ENCODE results near the gene LDLRAD3.

LDLRAD3 gene

GRCh38 chr11:36150986-36151385, 207.1 kb downstream of the LDLRAD3 start:
- TF ChIP-seq POLR2A (IDR thresholded peaks at IDR 0.05; ENCODE audit: low read length): no peak
- no peak for TF ChIP-seq GATA1 (IDR thresholded peaks at IDR 0.05; ENCODE audit: low read depth, low read length)
- DNase-seq: no peak

- TF ChIP-seq GATA1 (IDR thresholded peaks at IDR 0.05; ENCODE audit: low read depth, low read length): no peak
- no peak for TF ChIP-seq POLR2A (IDR thresholded peaks at IDR 0.05; ENCODE audit: low read length)
- no peak for DNase-seq
Observed at GRCh38 chr11:36151933-36152580, 208.2 kb downstream of the LDLRAD3 start.

- TF ChIP-seq POLR2A (IDR thresholded peaks at IDR 0.05; ENCODE audit: low read length): no peak
- no peak for TF ChIP-seq GATA1 (IDR thresholded peaks at IDR 0.05; ENCODE audit: low read depth, low read length)
Observed at GRCh38 chr11:36153551-36153950, 209.7 kb downstream of the LDLRAD3 start.

DNA sequence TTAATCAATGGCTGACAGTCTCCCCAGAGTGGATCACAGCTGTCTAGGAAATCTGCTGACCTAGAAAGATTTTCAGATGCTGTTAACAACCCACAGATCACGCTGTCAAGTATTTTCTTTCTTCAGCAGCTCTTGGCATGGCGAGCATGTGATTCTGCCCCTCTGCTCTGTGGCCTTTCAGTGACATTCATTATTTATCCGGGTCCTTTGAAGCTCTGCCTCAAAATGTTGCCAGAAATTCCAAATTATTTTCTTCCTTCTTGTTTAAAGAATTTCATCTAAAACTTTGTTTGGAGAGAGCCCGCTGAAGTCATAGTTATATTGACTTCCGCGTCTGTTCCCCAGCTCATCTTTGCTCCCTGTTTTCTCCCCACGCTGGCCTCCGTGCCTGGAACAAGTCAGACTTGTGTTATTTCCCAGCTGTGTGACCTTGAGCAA, 211.3 kb downstream of the LDLRAD3 start:
- no peak for DNase-seq
- TF ChIP-seq POLR2A (IDR thresholded peaks at IDR 0.05; ENCODE audit: low read length) (no peak), GATA1 (IDR thresholded peaks at IDR 0.05; ENCODE audit: low read depth, low read length) (no peak)

More at GRCh38 chr11:36153551-36153950, 209.7 kb downstream of the LDLRAD3 start:
- DNase-seq: no peak

- no peak for DNase-seq
- TF ChIP-seq POLR2A (IDR thresholded peaks at IDR 0.05; ENCODE audit: low read length): no peak
- no peak for TF ChIP-seq GATA1 (IDR thresholded peaks at IDR 0.05; ENCODE audit: low read depth, low read length)
Observed at GRCh38 chr11:36155770-36156160, 211.9 kb downstream of the LDLRAD3 start.

DNA sequence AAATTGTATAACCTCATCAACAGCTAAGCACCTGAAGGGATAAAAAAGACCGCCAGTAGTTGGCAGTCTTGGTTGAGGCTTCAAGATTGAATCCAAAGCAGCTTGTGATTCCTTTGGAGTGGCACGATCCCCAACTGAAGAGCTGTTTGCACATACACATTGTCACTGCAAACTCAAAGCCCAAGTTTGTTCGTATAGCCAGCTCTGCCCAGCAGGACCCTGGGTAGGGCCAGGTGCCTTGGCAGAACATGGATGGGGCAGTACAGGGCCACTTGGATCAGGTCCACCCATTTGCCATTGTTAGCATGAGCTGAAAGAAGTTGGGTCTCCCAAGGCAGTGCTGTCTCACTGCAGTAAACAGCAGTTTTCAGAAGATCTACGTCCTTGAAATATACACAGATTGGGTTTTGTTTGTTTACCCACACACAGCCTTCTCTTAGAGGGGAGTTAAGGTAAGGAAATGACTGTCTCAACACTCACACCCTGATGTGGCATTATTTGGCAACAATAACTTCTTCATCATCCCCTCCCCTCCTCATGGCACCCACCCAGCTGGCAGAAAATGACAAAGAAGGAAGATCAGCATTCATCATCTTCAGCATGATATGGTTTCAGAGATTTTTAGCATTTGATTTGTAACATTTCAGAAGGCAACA, 212.4 kb downstream of the LDLRAD3 start:
- no peak for DNase-seq
- no peak for TF ChIP-seq GATA1 (IDR thresholded peaks at IDR 0.05; ENCODE audit: low read depth, low read length)
- TF ChIP-seq POLR2A (IDR thresholded peaks at IDR 0.05; ENCODE audit: low read length): no peak

DNA sequence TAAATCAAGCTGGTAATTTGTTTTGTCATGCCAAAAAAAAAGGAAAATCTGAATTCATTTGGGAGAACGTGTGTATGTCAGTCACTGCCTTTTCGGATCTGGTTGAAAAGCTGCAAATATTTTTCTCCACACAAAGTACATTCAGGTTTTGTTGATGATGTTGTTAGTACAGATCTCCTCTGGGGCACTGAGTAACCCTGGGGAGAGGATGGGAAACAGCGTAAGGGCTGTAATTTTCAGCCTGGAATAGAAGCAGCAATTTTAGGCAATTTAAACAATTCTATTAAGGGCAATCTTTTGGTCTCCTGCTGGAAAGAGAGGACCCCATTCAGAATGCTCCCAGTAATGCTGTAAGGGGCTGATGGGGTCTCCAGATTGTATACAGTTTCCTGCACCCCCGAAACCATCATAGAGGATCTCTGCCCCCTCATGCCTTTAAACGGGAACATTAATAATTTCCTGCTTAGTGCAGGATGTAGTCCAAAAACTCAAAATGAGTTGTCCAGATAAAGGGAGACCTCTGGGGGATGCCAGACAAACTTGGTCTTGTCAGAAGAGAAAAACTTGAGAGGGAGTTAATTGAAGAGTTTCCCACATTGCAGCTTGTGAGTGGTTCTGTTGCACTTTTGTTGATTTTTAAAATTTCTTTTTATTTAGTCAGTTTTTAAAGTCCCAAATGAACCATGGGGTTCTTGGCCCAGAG, 213.1 kb downstream of the LDLRAD3 start:
- DNase-seq: no peak

GRCh38 chr11:36160091-36160490, 216.2 kb downstream of the LDLRAD3 start:
- TF ChIP-seq GATA1 (IDR thresholded peaks at IDR 0.05; ENCODE audit: low read depth, low read length) (no peak), POLR2A (IDR thresholded peaks at IDR 0.05; ENCODE audit: low read length) (no peak)
- DNase-seq: no peak

More for the DNA sequence above, 213.1 kb downstream of the LDLRAD3 start:
- TF ChIP-seq POLR2A (IDR thresholded peaks at IDR 0.05; ENCODE audit: low read length): no peak
- TF ChIP-seq GATA1 (IDR thresholded peaks at IDR 0.05; ENCODE audit: low read depth, low read length): no peak

DNA sequence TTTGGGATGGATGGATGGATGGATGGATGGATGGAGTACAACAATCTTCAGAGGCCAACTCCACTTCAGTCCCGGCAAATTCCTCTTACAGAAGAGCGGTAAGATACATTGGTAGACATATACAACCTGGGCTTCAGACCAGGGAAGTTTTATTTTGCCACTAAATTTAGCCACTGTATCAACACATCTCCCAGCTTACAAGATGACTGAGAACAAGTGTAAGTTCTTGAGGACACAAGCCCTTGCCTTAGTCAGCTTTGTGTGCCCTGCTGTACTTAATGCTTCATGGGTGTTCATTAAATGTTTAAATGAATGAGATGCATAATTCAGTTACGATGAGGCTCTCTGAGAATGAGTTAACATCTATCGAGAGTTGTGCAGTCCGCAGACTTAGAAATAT, 217.7 kb downstream of the LDLRAD3 start:
- DNase-seq: no peak
- TF ChIP-seq POLR2A (IDR thresholded peaks at IDR 0.05; ENCODE audit: low read length): no peak
- TF ChIP-seq GATA1 (IDR thresholded peaks at IDR 0.05; ENCODE audit: low read depth, low read length): no peak

DNA sequence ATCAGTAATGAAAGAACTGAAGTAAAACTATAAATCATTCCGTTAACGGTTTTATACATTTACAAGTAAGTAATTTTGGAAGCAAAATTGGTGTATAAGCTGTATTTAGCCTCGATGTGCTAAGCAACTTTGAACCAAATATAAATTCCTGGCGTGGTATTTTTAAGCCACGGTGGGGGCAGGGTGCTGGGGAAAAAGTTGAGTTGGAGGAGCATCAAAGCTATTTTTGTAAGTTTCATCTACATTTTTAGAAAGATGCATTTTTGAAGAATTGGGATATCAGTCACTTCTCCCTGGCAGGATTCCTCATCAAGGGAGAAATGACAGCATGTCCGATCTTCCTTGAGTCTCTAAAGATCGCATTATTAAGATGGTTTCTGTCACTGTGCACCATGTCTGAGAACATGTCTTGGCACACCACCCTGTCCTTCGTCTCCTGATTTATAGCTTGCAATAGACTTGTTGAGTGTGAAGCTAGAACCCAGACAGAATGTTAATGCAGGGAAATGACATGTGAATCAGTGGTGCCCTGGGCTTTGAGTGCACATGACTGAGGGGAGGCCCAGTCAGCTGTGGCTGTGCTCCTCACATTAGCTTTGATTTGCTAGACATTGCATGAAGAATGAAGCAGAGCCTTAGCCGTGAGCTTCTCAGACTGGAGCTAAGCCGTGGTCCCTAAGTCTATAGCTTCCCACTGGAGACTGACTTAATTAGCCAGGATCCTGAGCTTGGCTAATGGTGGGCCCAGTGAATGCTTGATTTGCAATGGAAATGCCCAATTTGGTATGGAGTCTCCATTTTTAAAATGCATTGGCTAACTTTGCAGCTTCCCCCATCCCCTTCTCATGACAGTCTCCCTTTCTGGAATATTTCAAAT, 218.4 kb downstream of the LDLRAD3 start:
- TF ChIP-seq GATA1 (IDR thresholded peaks at IDR 0.05; ENCODE audit: low read depth, low read length): no peak
- no peak for TF ChIP-seq POLR2A (IDR thresholded peaks at IDR 0.05; ENCODE audit: low read length)
- DNase-seq: no peak

DNA sequence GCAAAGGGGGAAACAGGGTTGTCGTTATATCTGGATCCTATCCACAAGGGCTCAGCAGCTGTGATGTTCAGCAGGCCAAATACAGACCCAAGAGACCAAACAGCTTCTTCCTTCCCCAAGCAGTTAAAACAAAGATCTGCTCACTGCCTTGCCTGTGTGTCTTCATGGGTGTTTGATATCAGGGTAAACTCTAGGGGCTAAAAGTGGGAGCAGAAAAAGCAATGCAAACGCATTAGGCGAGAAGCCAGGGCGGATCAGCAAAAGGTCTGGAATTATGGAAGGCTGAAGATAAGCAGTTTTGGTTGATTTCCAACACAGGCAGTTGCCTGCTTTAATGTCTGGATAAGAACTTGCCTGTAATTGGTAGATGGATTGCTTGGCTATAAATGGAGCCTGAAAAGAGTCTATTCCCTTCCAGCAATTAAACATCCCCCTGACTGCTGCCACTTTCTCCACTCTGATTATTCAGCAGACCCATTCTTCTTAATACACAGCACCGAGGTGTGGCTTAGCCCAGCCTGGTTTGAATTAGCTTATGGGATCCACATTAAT, 219.1 kb downstream of the LDLRAD3 start:
- peak; percentile 9 to 63 for DNase-seq
- TF ChIP-seq GATA1 (IDR thresholded peaks at IDR 0.05; ENCODE audit: low read depth, low read length) (no peak), POLR2A (IDR thresholded peaks at IDR 0.05; ENCODE audit: low read length) (no peak)

GRCh38 chr11:36164506-36165250, 220.8 kb downstream of the LDLRAD3 start:
- TF ChIP-seq POLR2A (IDR thresholded peaks at IDR 0.05; ENCODE audit: low read length) (no peak), GATA1 (IDR thresholded peaks at IDR 0.05; ENCODE audit: low read depth, low read length) (no peak)
- DNase-seq: no peak

Data from erythroblast (primary cell).